Esophagus squamous epithelium (tissue), 5 donors: ENCODE measurements around the gene RNF213. TPM values are rescaled to one million over a fixed set of nuclear protein-coding genes. Genes with fewer than 3 reads are reported as not detected.
"Not testable (repeated sequence)": the region's sequence is repeated elsewhere in the genome, so short reads cannot be mapped to it uniquely, and the experiment has no call there.

ENCODE experiments used
- DNase-seq: peaks from one replicate; lab custom pipeline; 2025; lab: John Stamatoyannopoulos, UW
- H3K27ac ChIP-seq, 4 donors: fragments of 200-600 bp; sonication (generic); one replicate each; pipeline ENCODE4 v1.5.1; 2016 to 2019; ENCODE audit warnings: mild to moderate bottlenecking in 1 of 4
- H3K27me3 ChIP-seq, 4 donors: fragments of 200-600 bp; sonication (generic); 1 replicate in 3 of 4; 2 replicates in 1 of 4; pipeline versions ENCODE4 v1.5.1 to v1.6.0; 2017 to 2021; ENCODE audit warnings: antibody characterized with exemption in 1 of 4
- H3K36me3 ChIP-seq, 3 donors: fragments of 200-600 bp; sonication (generic); one replicate each; pipeline ENCODE4 v1.5.1; 2016 to 2019
- H3K4me1 ChIP-seq, 3 donors: fragments of 200-600 bp; sonication (generic); one replicate each; pipeline ENCODE4 v1.5.1; 2017 to 2019
- H3K4me3 ChIP-seq, 4 donors: fragments of 200-600 bp; sonication (generic); 1 replicate in 3 of 4; 2 replicates in 1 of 4; pipeline ENCODE4 v1.5.1; 2016 to 2019; ENCODE audit warnings: mild to moderate bottlenecking in 2 of 4, moderate library complexity in 1 of 4
- H3K9me3 ChIP-seq, 3 donors: fragments of 200-600 bp; sonication (generic); one replicate each; pipeline ENCODE4 v1.5.1; 2016 to 2019
- POLR2A ChIP-seq, 4 donors: fragments of 450-650 bp; IDR thresholded peaks; one replicate each; pipeline ENCODE4 v1.6.1; 2017; ENCODE audit warnings: antibody characterized with exemption in 4 of 4, mild to moderate bottlenecking in 4 of 4, moderate library complexity in 3 of 4
- WGBS, 2 donors: methylation state at CpG; one replicate each; pipeline ENCODE4 v1.1.5; 2018; 5-methylcytosine and 5-hydroxymethylcytosine counted together
- intact Hi-C: fragments of 100-400 bp; cut with DNase I; formaldehyde crosslinking; loops from one replicate; pipeline ENCODE4 v1.15.0; 2022
- total RNA-seq, 4 donors: library from RNA; depleted of rRNA; stranded (reverse); fragments of >200 nt; gene quantifications; one replicate each; pipeline ENCODE4 v1.1.0, GENCODE V29; 2016
- TF ChIP-seq, protein P1 (sequence below), 6 experiments: fragments of 450-650 bp in 4 of 6; fragments of 200-600 bp in 2 of 6; sonication (generic) in 2 of 6; IDR thresholded peaks; one replicate each; pipeline ENCODE4 v1.5.1; 2016 to 2019; ENCODE audit warnings: antibody characterized with exemption in 6 of 6, mild to moderate bottlenecking in 4 of 6, moderate library complexity in 4 of 6
- donor health status: DM: yes; HTN: yes; CAD: no.

The RNF213 gene
- total RNA-seq, 4 donors from 2014 or later = 56.1 to 67.9 (median 60.9) TPM

DNA sequence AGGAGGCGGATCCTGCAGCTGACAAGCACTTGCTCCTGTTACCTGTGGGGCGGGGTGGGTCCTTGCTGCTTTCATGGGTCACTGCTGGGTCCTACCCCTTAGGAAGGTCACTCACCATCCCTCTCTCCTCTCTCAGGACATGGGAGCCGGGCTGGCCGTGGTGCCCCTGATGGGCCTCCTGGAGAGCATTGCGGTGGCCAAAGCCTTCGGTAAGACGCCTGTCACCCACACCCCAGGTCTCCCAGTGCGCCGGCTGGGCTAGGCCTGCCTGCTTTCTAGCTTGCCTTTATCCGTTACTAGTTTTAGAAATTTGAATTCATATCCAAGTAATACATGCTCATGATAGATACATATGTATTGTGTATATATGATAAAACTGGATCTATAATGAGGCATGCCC lies 23.3 kb upstream of the RNF213 start:
- no peaks in the 10 kb centered on the region for H3K4me1 ChIP-seq
- TF ChIP-seq POLR2A (IDR thresholded peaks at IDR 0.05) = no peak
- TF ChIP-seq, protein P1, sequence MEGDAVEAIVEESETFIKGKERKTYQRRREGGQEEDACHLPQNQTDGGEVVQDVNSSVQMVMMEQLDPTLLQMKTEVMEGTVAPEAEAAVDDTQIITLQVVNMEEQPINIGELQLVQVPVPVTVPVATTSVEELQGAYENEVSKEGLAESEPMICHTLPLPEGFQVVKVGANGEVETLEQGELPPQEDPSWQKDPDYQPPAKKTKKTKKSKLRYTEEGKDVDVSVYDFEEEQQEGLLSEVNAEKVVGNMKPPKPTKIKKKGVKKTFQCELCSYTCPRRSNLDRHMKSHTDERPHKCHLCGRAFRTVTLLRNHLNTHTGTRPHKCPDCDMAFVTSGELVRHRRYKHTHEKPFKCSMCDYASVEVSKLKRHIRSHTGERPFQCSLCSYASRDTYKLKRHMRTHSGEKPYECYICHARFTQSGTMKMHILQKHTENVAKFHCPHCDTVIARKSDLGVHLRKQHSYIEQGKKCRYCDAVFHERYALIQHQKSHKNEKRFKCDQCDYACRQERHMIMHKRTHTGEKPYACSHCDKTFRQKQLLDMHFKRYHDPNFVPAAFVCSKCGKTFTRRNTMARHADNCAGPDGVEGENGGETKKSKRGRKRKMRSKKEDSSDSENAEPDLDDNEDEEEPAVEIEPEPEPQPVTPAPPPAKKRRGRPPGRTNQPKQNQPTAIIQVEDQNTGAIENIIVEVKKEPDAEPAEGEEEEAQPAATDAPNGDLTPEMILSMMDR (IDR thresholded peaks at IDR 0.05) = no peak
- H3K36me3 ChIP-seq = peaks cover 3 to 83% (median 20%) of the 10 kb centered on the region in 3 donors
- DNase-seq = no peak
- 92 to 98% methylated on average over 9 of the region's 10 CpGs for WGBS, 2 donors
- H3K27ac ChIP-seq = no peak overlapping the region
- H3K9me3 ChIP-seq = peaks cover 0 to 18% (median 9%) of the 10 kb centered on the region in 3 donors
- intact Hi-C loops = no loop called here
- no peak overlapping the region for H3K4me3 ChIP-seq
- H3K27me3 ChIP-seq = no peaks in the 10 kb centered on the region

DNA sequence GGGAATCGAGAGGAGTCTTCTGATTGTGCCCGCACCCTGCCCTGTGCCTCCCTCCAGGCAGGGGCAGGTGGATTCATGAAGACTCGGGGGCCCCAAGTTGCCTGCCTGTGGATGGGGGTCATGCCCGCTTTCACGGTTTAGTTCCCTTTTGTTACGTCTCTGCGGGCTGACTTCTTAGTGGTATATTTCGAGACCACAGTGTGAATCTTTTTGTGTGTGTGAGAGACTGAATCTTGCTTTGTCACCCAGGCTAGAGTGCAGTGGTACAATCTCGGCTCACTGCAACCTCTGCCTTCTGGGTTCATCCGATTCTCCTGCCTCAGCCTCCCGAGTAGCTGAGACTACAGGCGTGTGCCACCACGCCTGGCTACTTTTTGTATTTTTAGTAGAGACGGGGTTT lies 18.1 kb upstream of the RNF213 start:
- DNase-seq = no peak
- intact Hi-C loops = no loop called here
- no peaks in the 10 kb centered on the region for H3K4me1 ChIP-seq
- H3K4me3 ChIP-seq = no peak overlapping the region
- H3K27ac ChIP-seq = no peak overlapping the region
- no peaks in the 10 kb centered on the region for H3K9me3 ChIP-seq
- no peak for TF ChIP-seq POLR2A (IDR thresholded peaks at IDR 0.05)
- TF ChIP-seq, protein P1 (IDR thresholded peaks at IDR 0.05) = no peak
- WGBS, 2 donors = 90 to 94% methylated on average over 3 to 14 of the region's 14 CpGs
- H3K27me3 ChIP-seq = no peaks in the 10 kb centered on the region
- peaks cover 9 to 78% (median 13%) of the 10 kb centered on the region in 3 donors for H3K36me3 ChIP-seq

- DNase-seq = no peak
- Histone ChIP-seq H3K4me3 (no peak overlapping the region), H3K9me3 (no peaks in the 10 kb centered on the region), H3K36me3 (peaks cover under 1 to 80% (median 8%) of the 10 kb centered on the region in 3 donors), H3K27me3 (no peaks in the 10 kb centered on the region), H3K4me1 (no peaks in the 10 kb centered on the region), H3K27ac (no peak overlapping the region)
- WGBS, 2 donors = 90 to 92% methylated on average over 7 to 8 of the region's 26 CpGs
- TF ChIP-seq, protein P1 (IDR thresholded peaks at IDR 0.05) = no peak
- no peak for TF ChIP-seq POLR2A (IDR thresholded peaks at IDR 0.05)
- intact Hi-C loops = no loop called here
Observed at GRCh38 chr17:80243526-80244433, 16.9 kb upstream of the RNF213 start.

DNA sequence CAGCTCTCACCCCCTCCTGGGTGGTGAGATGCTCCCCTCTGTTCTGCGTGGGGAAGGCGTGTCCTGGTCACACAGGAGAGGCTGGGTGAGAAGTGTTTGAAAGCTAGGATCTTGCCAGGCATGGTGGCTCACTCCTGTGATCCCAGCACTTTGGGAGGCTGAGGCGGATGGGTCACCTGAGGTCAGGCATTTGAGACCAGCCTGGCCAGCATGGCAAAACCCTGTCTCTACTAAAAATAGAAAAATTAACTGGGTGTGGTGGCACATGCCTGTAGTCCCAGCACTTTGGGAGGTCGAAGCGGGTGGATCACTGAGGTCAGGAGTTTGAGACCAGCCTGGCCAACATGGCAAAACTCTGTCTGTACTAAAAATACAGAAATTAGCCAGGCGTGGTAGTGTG lies 16.2 kb upstream of the RNF213 start:
- H3K4me3 ChIP-seq, intact Hi-C loops, H3K4me1 ChIP-seq, DNase-seq, H3K27ac ChIP-seq, H3K9me3 ChIP-seq, H3K27me3 ChIP-seq: not testable (repeated sequence)
- WGBS, 2 donors = 94 to 100% methylated on average over 1 to 3 of the region's 6 CpGs
- H3K36me3 ChIP-seq = peaks cover 0 to 86% (median 8%) of the 10 kb centered on the region in 3 donors

GRCh38 chr17:80244871-80245509 lies 15.7 kb upstream of the RNF213 start:
- intact Hi-C loops = no loop called here
- peaks cover 0 to 91% (median 8%) of the 10 kb centered on the region in 3 donors for H3K36me3 ChIP-seq

More at GRCh38 chr17:80244871-80245509, 15.7 kb upstream of the RNF213 start:
- Histone ChIP-seq H3K4me3 (no peak overlapping the region), H3K4me1 (no peaks in the 10 kb centered on the region), H3K9me3 (no peaks in the 10 kb centered on the region), H3K27ac (no peak overlapping the region), H3K27me3 (no peaks in the 10 kb centered on the region)
- no peak for DNase-seq
- TF ChIP-seq POLR2A (IDR thresholded peaks at IDR 0.05) = no peak
- TF ChIP-seq, protein P1 (IDR thresholded peaks at IDR 0.05) = no peak
- 88% methylated on average over 18 to 21 of the region's 22 CpGs for WGBS, 2 donors
